Thyroid gland (tissue), 4 donors: ENCODE measurements around the gene SMYD2. TPM values are rescaled to one million over a fixed set of nuclear protein-coding genes. Genes with fewer than 3 reads are reported as not detected.

Experiments
- DNase-seq, 2 donors: peaks; one replicate each; pipeline ENCODE4 v3.0.0-alpha.2; 2019
- H3K27ac ChIP-seq, 3 donors: fragments of 200-600 bp; sonication (generic); 1 replicate in 2 of 3; 2 replicates in 1 of 3; pipeline ENCODE4 v1.5.1; 2016 to 2019; ENCODE audit warnings: mild to moderate bottlenecking in 1 of 3, moderate library complexity in 1 of 3
- H3K27me3 ChIP-seq: fragments of 200-600 bp; sonication (generic); one replicate; pipeline ENCODE4 v1.5.1; 2019
- H3K36me3 ChIP-seq, 2 donors: fragments of 200-600 bp; sonication (generic); one replicate each; pipeline ENCODE4 v1.5.1; 2016 to 2019
- H3K4me1 ChIP-seq, 2 donors: fragments of 200-600 bp; sonication (generic); one replicate each; pipeline ENCODE4 v1.5.1; 2017 to 2019
- H3K4me3 ChIP-seq, 3 donors: fragments of 200-600 bp; sonication (generic); replicated peaks in 1 of 3; 1 replicate in 2 of 3; 2 replicates in 1 of 3; pipeline ENCODE4 v1.5.1; 2016; ENCODE audit warnings: mild to moderate bottlenecking in 1 of 3
- H3K9me3 ChIP-seq: fragments of 200-600 bp; sonication (generic); one replicate; pipeline ENCODE4 v1.5.1; 2017
- POLR2A ChIP-seq, 2 donors: fragments of 450-650 bp; IDR thresholded peaks; one replicate each; pipeline ENCODE4 v1.6.1; 2017; ENCODE audit warnings: antibody characterized with exemption in 2 of 2, mild to moderate bottlenecking in 2 of 2, moderate library complexity in 1 of 2
- WGBS, 2 donors: methylation state at CpG; one replicate each; pipeline ENCODE4 v1.1.5; 2017; 5-methylcytosine and 5-hydroxymethylcytosine counted together
- intact Hi-C: fragments of 100-400 bp; cut with DNase I; formaldehyde crosslinking; loops from one replicate; pipeline ENCODE4 v1.15.1; 2023
- total RNA-seq, 4 donors: library from RNA; depleted of rRNA; stranded (reverse); fragments of >200 nt; gene quantifications; one replicate each; pipeline ENCODE4 v1.2.3, GENCODE V29; 2016
- TF ChIP-seq, protein P1 (sequence below), 6 experiments: fragments of 200-600 bp in 3 of 6; fragments of 450-650 bp in 3 of 6; sonication (generic) in 3 of 6; IDR thresholded peaks; one replicate each; pipeline ENCODE4 v1.5.1; 2016 to 2019; ENCODE audit warnings: antibody characterized with exemption in 6 of 6, mild to moderate bottlenecking in 2 of 6, inconsistent platforms in 1 of 6, moderate library complexity in 1 of 6

SMYD2 gene
- total RNA-seq, 4 donors from 2014 or later, result 37.6 to 56.1 (median 44.5) TPM

DNA sequence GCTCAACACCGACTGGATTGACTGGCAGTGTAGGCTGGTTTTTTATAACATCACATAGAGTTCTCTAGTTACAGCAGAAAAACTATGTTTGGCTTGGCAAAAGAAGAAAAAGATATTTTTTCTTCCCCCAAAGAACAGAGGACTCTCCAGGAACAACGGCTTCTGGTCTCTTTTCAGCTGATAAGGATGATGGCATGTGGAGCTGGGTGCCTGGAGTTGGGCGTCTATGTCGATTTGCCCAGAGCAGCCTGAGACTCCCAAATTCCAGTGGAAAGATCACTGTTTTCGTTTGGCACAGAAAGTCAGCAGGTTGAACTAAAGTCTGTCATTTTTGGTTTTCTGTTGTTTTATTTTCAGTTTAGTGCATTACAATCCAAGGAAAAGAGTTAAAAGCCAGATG, 91.1 kb downstream of the SMYD2 start:
- peaks cover 0 to 3% of the 10 kb centered on the region in 2 donors for H3K4me1 ChIP-seq
- no peak overlapping the region for H3K4me3 ChIP-seq
- WGBS, 2 donors, result 60 to 72% methylated on average over 5 of the region's 5 CpGs
- no peak for TF ChIP-seq POLR2A (IDR thresholded peaks at IDR 0.05)
- TF ChIP-seq, protein P1, sequence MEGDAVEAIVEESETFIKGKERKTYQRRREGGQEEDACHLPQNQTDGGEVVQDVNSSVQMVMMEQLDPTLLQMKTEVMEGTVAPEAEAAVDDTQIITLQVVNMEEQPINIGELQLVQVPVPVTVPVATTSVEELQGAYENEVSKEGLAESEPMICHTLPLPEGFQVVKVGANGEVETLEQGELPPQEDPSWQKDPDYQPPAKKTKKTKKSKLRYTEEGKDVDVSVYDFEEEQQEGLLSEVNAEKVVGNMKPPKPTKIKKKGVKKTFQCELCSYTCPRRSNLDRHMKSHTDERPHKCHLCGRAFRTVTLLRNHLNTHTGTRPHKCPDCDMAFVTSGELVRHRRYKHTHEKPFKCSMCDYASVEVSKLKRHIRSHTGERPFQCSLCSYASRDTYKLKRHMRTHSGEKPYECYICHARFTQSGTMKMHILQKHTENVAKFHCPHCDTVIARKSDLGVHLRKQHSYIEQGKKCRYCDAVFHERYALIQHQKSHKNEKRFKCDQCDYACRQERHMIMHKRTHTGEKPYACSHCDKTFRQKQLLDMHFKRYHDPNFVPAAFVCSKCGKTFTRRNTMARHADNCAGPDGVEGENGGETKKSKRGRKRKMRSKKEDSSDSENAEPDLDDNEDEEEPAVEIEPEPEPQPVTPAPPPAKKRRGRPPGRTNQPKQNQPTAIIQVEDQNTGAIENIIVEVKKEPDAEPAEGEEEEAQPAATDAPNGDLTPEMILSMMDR (IDR thresholded peaks at IDR 0.05), result no peak
- intact Hi-C loops, result no loop called here
- no peaks in the 10 kb centered on the region for H3K9me3 ChIP-seq
- DNase-seq, result no peak
- no peaks in the 10 kb centered on the region for H3K27me3 ChIP-seq
- H3K36me3 ChIP-seq, result no peaks in the 10 kb centered on the region
- no peak overlapping the region for H3K27ac ChIP-seq

DNA sequence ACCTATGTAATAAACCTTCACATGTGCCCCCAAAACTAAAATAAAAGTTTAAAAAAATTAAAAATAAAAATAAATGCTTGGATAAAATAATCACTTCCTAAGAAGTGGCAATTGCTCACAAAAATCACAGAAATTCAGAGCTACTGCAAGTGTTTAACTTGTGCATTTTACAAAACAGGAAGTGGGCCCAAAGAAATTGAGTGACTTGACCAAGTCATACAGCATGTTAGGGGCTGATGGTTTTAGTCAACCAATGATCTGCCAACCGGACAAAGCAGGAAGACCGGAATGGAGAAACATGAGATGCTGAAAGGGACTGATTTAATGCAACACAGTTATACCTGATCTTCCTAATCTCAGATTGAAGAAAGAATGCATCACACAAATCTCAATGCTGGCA, 96.5 kb downstream of the SMYD2 start:
- no peak overlapping the region for H3K27ac ChIP-seq
- no peaks in the 10 kb centered on the region for H3K27me3 ChIP-seq
- no peak for DNase-seq
- intact Hi-C loops, result no loop called here
- WGBS, 2 donors, result 94 to 98% methylated on average over 2 of the region's 2 CpGs
- TF ChIP-seq, protein P1 (IDR thresholded peaks at IDR 0.05), result no peak
- TF ChIP-seq POLR2A (IDR thresholded peaks at IDR 0.05), result no peak
- no peaks in the 10 kb centered on the region for H3K9me3 ChIP-seq
- H3K36me3 ChIP-seq, result no peaks in the 10 kb centered on the region
- H3K4me1 ChIP-seq, result peaks cover 0 to 3% of the 10 kb centered on the region in 2 donors
- H3K4me3 ChIP-seq, result no peak overlapping the region

DNA sequence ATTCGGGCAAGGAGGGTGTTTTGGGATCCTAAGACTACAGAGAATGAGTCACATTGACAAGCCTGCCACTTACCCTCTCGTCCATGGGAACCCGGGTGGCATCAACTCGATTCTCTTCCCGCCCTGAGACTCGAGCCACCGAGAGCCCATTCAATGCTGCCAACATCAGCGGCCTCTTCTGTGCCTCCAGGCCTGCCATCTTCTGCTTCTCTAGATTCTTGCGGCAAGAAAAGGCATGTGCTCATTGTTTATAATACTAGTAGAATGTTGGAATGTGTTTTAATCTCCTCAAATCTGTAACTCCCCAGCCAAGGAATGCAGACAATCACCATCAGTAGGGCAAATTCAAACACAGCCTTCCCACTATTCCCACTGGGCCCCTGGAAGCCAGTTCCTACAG, 96.9 kb downstream of the SMYD2 start:
- H3K36me3 ChIP-seq, result peaks cover 0 to 1% of the 10 kb centered on the region in 2 donors
- H3K4me1 ChIP-seq, result peaks cover 0 to 3% of the 10 kb centered on the region in 2 donors
- no peak for DNase-seq
- TF ChIP-seq, protein P1 (IDR thresholded peaks at IDR 0.05), result no peak
- no peak for TF ChIP-seq POLR2A (IDR thresholded peaks at IDR 0.05)
- WGBS, 2 donors, result 89 to 91% methylated on average over 9 of the region's 9 CpGs
- no peaks in the 10 kb centered on the region for H3K9me3 ChIP-seq
- H3K27me3 ChIP-seq, result no peaks in the 10 kb centered on the region
- intact Hi-C loops, result no loop called here
- no peak overlapping the region for H3K4me3 ChIP-seq
- no peak overlapping the region for H3K27ac ChIP-seq

DNA sequence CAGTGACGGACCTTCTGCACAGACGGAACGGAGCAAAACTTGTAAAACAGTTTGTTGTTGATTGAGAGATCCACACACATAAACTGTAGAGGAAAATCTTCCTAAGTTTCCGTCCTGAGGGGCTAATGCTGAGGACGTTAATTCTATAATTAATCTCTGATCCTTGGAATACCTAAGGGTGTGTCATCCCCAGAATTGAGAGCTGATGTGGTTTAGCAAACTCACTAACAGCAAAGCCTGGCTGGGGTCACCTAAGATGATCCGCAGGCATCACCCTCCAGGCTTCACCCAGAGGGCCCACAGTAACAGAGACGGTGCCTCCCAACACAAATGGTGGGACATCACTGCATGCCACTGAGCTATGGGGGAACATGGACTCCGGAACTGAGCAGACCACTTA, 97.5 kb downstream of the SMYD2 start:
- H3K4me1 ChIP-seq, result peaks cover 0 to 3% of the 10 kb centered on the region in 2 donors
- no peak overlapping the region for H3K4me3 ChIP-seq
- no peak overlapping the region for H3K27ac ChIP-seq
- intact Hi-C loops, result no loop called here
- no peaks in the 10 kb centered on the region for H3K27me3 ChIP-seq
- H3K36me3 ChIP-seq, result peaks cover 6 to 7% of the 10 kb centered on the region in 2 donors
- no peaks in the 10 kb centered on the region for H3K9me3 ChIP-seq
- 91 to 97% methylated on average over 8 of the region's 8 CpGs for WGBS, 2 donors
- TF ChIP-seq, protein P1 (IDR thresholded peaks at IDR 0.05), result no peak
- TF ChIP-seq POLR2A (IDR thresholded peaks at IDR 0.05), result no peak
- no peak for DNase-seq

DNA sequence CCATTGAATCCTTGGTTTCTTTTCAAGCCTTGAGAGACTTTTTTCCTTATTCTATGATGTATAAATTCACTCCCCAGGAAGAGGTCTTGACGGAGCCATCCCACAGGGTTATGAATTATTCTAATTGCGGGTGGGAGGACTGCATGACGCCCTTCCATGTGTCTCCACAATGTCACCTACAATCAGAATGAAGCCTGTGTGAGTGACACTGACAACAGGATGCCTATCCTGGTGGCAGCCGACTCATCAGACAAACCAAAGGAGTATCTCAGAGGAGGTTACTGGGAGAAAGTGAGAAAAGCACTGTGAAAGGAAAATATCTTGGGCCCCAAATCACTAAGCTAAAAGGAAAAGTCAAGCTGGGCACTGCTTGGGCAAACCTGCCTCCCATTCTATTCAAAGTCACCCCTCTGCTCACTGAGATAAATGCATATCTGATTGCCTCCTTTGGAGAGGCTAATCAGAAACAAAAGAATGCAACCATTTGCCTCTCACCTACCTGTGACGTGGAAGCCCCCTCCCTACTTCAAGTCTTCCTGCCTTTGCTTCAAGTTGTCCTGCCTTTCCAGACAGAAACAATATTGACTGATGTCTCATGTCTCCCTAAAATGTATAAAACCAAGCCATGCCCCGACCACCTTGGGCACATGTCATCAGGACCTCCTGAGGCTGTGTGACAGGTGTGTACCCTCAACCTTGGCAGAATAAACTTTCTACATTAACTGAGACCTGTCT, 98.4 kb downstream of the SMYD2 start:
- H3K27ac ChIP-seq, result no peak overlapping the region
- peaks cover 15 to 16% of the 10 kb centered on the region in 2 donors for H3K36me3 ChIP-seq
- H3K4me1 ChIP-seq, result peaks cover 0 to 3% of the 10 kb centered on the region in 2 donors
- DNase-seq, result no peak
- H3K4me3 ChIP-seq, result no peak overlapping the region
- no peaks in the 10 kb centered on the region for H3K9me3 ChIP-seq
- intact Hi-C loops, result no loop called here
- TF ChIP-seq, protein P1 (IDR thresholded peaks at IDR 0.05), result no peak
- no peak for TF ChIP-seq POLR2A (IDR thresholded peaks at IDR 0.05)
- H3K27me3 ChIP-seq, result no peaks in the 10 kb centered on the region
- WGBS, 2 donors, result 83 to 90% methylated on average over 6 of the region's 6 CpGs
